K562 (cell line): ENCODE results near the gene MSANTD4. TPM values are rescaled to one million over a fixed set of nuclear protein-coding genes. Genes with fewer than 3 reads are reported as not detected.
A peak's percentile ranks its signal among the peaks of the same experiment; 100 is the strongest.

Source experiments
- ATAC-seq: fragments of 200-7000 bp; cut with Tn5 transposase; 3 replicates; pipeline ENCODE4 v1.9.1; 2020; ENCODE audit warnings: moderate library complexity
- BruUV-seq: library from RNA; stranded (reverse); fragments of 400-500 nt; replicated peaks from 2 replicates; lab custom pipeline; 2021; lab: Mats Ljungman, UMichigan
- CTCF ChIA-PET: fragments of 300-600 bp; formaldehyde crosslinking; extraction: SDS; loops from one replicate; lab custom pipeline; 2021; ENCODE audit warnings: low intra/inter-chr PET ratio; lab: Yijun Ruan, JAX
- POLR2A ChIA-PET: fragments of 300-600, 350-650 bp; sonication (Branson Sonifier 250); formaldehyde crosslinking; extraction: SDS; loops from one replicate; lab custom pipeline; 2021; ENCODE audit warnings: antibody characterized with exemption, inconsistent platforms; lab: Yijun Ruan, JAX
- DNase-seq, 4 experiments: peaks; one replicate each; pipeline versions ENCODE4 v3.0.0 to v3.0.0-alpha.2; 2011 to 2018; ENCODE audit warnings: low spot score in 3 of 4, mixed read lengths in 3 of 4; ENCODE audit errors: extremely low read depth in 1 of 4
- FAIRE-seq: peaks from 2 replicates; lab custom pipeline; 2011; peaks lifted over from hg19 to GRCh38; lab: Jason Lieb, UNC
- H2AFZ ChIP-seq: 2 replicates; pipeline ENCODE4 v1.6.0; 2011; ENCODE audit warnings: low read depth, low read length, control low read depth, inconsistent platforms
- H3K27ac ChIP-seq: fragments of 200-600 bp; 3 replicates; pipeline ENCODE4 v1.8.0; 2011; ENCODE audit warnings: low read depth, mild to moderate bottlenecking, control low read depth, inconsistent platforms, low read length, moderate library complexity, mixed read lengths; ENCODE audit errors: extremely low read depth
- H3K27me3 ChIP-seq, 2 experiments: fragments of 300-600 bp in 1 of 2; 2 replicates in 1 of 2; 3 replicates in 1 of 2; pipeline versions ENCODE4 v1.6.0 to v1.8.0; 2011; ENCODE audit warnings: inconsistent platforms in 2 of 2, low read length in 2 of 2, mild to moderate bottlenecking in 1 of 2, mixed read lengths in 1 of 2, moderate library complexity in 1 of 2; ENCODE audit not compliant: control insufficient read depth in 2 of 2, insufficient read depth in 2 of 2
- H3K36me3 ChIP-seq: fragments of 300-600 bp; 3 replicates; pipeline ENCODE4 v1.8.0; 2011; ENCODE audit warnings: mild to moderate bottlenecking, low read length, inconsistent platforms; ENCODE audit not compliant: control insufficient read depth, insufficient read depth
- H3K4me1 ChIP-seq, 2 experiments: fragments of 200-600 bp in 1 of 2; replicated peaks in 1 of 2; 2 replicates in 1 of 2; 3 replicates in 1 of 2; pipeline versions ENCODE4 v1.5.1 to v1.8.0; 2011; ENCODE audit warnings: inconsistent platforms in 2 of 2, low read length in 2 of 2, mild to moderate bottlenecking in 1 of 2, mixed read lengths in 1 of 2, moderate library complexity in 1 of 2; ENCODE audit not compliant: control insufficient read depth in 2 of 2, insufficient read depth in 2 of 2
- H3K4me2 ChIP-seq: 2 replicates; pipeline ENCODE4 v1.6.1; 2011; ENCODE audit warnings: low read length, control low read depth, inconsistent platforms, mixed read lengths; ENCODE audit not compliant: insufficient read depth
- H3K4me3 ChIP-seq: fragments of 200-600 bp; sonication (generic), shearing (Covaris generic); 2 replicates; pipeline ENCODE4 v1.5.1; 2016; ENCODE audit warnings: control low read depth, inconsistent platforms
- H3K79me2 ChIP-seq: fragments of 200-600 bp; 3 replicates; pipeline ENCODE4 v1.8.0; 2011; ENCODE audit warnings: low read length, inconsistent platforms; ENCODE audit not compliant: control insufficient read depth, insufficient read depth
- H3K9ac ChIP-seq, 2 experiments: 2 replicates each; pipeline versions ENCODE4 v1.6.0 to v1.6.1; 2011; ENCODE audit warnings: low read depth in 2 of 2, low read length in 2 of 2, control low read depth in 1 of 2, inconsistent platforms in 1 of 2, mild to moderate bottlenecking in 1 of 2, mixed read lengths in 1 of 2; ENCODE audit not compliant: insufficient read depth in 1 of 2
- H3K9me1 ChIP-seq: one replicate; pipeline ENCODE4 v1.6.0; 2011; ENCODE audit warnings: inconsistent platforms, mild to moderate bottlenecking, low read length, moderate library complexity; ENCODE audit not compliant: control insufficient read depth, insufficient read depth
- H3K9me3 ChIP-seq: replicated peaks from 2 replicates; pipeline ENCODE4 v1.5.1; 2011; ENCODE audit warnings: low read depth, low read length, inconsistent platforms; ENCODE audit not compliant: control insufficient read depth, insufficient read depth
- H4K20me1 ChIP-seq: replicated peaks from 2 replicates; pipeline ENCODE4 v1.6.1; 2011; ENCODE audit warnings: low read length, inconsistent platforms, mixed read lengths; ENCODE audit not compliant: control insufficient read depth, insufficient read depth
- ATF3 ChIP-seq, 2 experiments: fragments of 450-650 bp in 1 of 2; sonication (generic) in 1 of 2; formaldehyde crosslinking in 1 of 2; IDR thresholded peaks in 1 of 2; conservative IDR thresholded peaks in 1 of 2; 2 replicates each; pipeline versions ENCODE4 v1.6.1 to v1.8.1; 2016 to 2023; ENCODE audit warnings: mild to moderate bottlenecking in 2 of 2, moderate library complexity in 2 of 2, inconsistent platforms in 1 of 2, missing genetic modification reagents in 1 of 2
- BHLHE40 ChIP-seq: IDR thresholded peaks from 2 replicates; pipeline ENCODE4 v1.6.1; 2011; ENCODE audit warnings: low read length, improper control_type of control experiment
- C11orf30 ChIP-seq: fragments of 450-650 bp; IDR thresholded peaks from 2 replicates; pipeline ENCODE4 v1.6.1; 2016; ENCODE audit warnings: low read depth, mild to moderate bottlenecking
- CEBPG ChIP-seq, 3 experiments: fragments of 200-800 bp in 1 of 3; sonication (Bioruptor generic) in 1 of 3; sonication (generic) in 1 of 3; formaldehyde crosslinking in 1 of 3; IDR thresholded peaks in 2 of 3; conservative IDR thresholded peaks in 1 of 3; 2 replicates each; pipeline versions ENCODE4 v1.6.1 to v1.8.0; 2016 to 2022; ENCODE audit warnings: missing compliant biosample characterization in 2 of 3, missing genetic modification characterization in 2 of 3, mild to moderate bottlenecking in 1 of 3, missing genetic modification reagents in 1 of 3
- COPS2 ChIP-seq: fragments of 450-650 bp; conservative IDR thresholded peaks from 2 replicates; pipeline ENCODE4 v1.6.1; 2016; ENCODE audit warnings: mild to moderate bottlenecking, moderate library complexity
- FOXM1 ChIP-seq, 2 experiments: fragments of 450-650 bp in 1 of 2; sonication (generic) in 1 of 2; formaldehyde crosslinking in 1 of 2; IDR thresholded peaks; 2 replicates each; pipeline versions ENCODE4 v1.6.1 to v1.9.0; 2017 to 2022; ENCODE audit warnings: low read depth in 2 of 2, mild to moderate bottlenecking in 2 of 2, missing genetic modification reagents in 1 of 2, moderate library complexity in 1 of 2
- HLTF ChIP-seq: fragments of 450-650 bp; IDR thresholded peaks from 2 replicates; pipeline ENCODE4 v1.6.1; 2016
- LCOR ChIP-seq: sonication (generic); formaldehyde crosslinking; IDR thresholded peaks from 2 replicates; pipeline ENCODE4 v1.8.0; 2022; ENCODE audit warnings: mild to moderate bottlenecking, missing genetic modification reagents
- RHOXF2B ChIP-seq: fragments of 250-450 bp; sonication (Bioruptor Pico); conservative IDR thresholded peaks from 2 replicates; pipeline ENCODE4 v1.5.1; 2021
- SRF ChIP-seq, 2 experiments: fragments of 250-450, 450-650 bp in 1 of 2; sonication (Bioruptor Pico) in 1 of 2; sonication (generic) in 1 of 2; formaldehyde crosslinking; IDR thresholded peaks; 2 replicates each; pipeline versions ENCODE4 v1.5.0 to v1.5.1; 2020 to 2022; ENCODE audit warnings: mild to moderate bottlenecking in 1 of 2, missing genetic modification reagents in 1 of 2
- ZNF146 ChIP-seq: IDR thresholded peaks from one replicate; pipeline ENCODE4 v1.6.1; 2018; ENCODE audit warnings: missing compliant biosample characterization; ENCODE audit not compliant: unreplicated experiment
- ZNF280A ChIP-seq: fragments of 450-650 bp; IDR thresholded peaks from 2 replicates; pipeline ENCODE4 v1.6.1; 2018; ENCODE audit warnings: mild to moderate bottlenecking, low read depth; ENCODE audit not compliant: partially characterized antibody
- ZNF586 ChIP-seq: fragments of 450-650 bp; formaldehyde crosslinking; conservative IDR thresholded peaks from 2 replicates; pipeline ENCODE4 v1.4.0; 2020; ENCODE audit warnings: mild to moderate bottlenecking, moderate library complexity
- WGBS: fragments of 100-300 bp; shearing (Covaris generic); methylation state at CpG from one replicate; pipeline ENCODE4 v1.1.6; 2016; ENCODE audit warnings: low coverage, mixed read lengths; ENCODE audit not compliant: insufficient coverage; ENCODE audit errors: missing lambda C conversion rate; 5-methylcytosine and 5-hydroxymethylcytosine counted together
- in situ Hi-C: fragments of 300-500 bp; cut with MboI; formaldehyde crosslinking; loops from 4 replicates; pipeline ENCODE4 v1.15.0; 2018; ENCODE audit warnings: inconsistent platforms, mixed read lengths
- intact Hi-C: fragments of 100-400 bp; cut with micrococcal nuclease; formaldehyde crosslinking; loops from 2 replicates; pipeline ENCODE4 v1.14.2; 2022
- polyA plus RNA-seq, 8 experiments: library from polyadenylated mRNA; depleted of rRNA in 4 of 8; stranded (reverse) in 5 of 8; unstranded in 3 of 8; fragments of >200 nt; fragmentation: Nextera tagmentation in 2 of 8; fragmentation: Illumina TruSeq in 1 of 8; extraction: Ambion mirVana in 2 of 8; extraction: Trizol in 1 of 8; gene quantifications; 2 replicates each; pipeline versions ENCODE4 v1.2.1 to v1.2.3, GENCODE V29; 2011 to 2014; ENCODE audit warnings: inconsistent platforms in 1 of 8, missing spikeins in 1 of 8
- total RNA-seq, 7 experiments: library from RNA; depleted of rRNA in 6 of 7; stranded (reverse); fragments of >200 nt in 6 of 7; fragmentation: Illumina TruSeq in 2 of 7; extraction: Trizol in 2 of 7; gene quantifications; 2 replicates each; pipeline versions ENCODE4 v1.2.1 to v1.2.3, GENCODE V29; 2011 to 2021; ENCODE audit warnings: low replicate concordance in 1 of 7
- TF ChIP-seq, protein P1 (sequence below), 2 experiments: fragments of 450-650 bp; IDR thresholded peaks; 2 replicates each; pipeline ENCODE4 v1.6.1; 2018; ENCODE audit warnings: mild to moderate bottlenecking in 2 of 2, low read depth in 1 of 2; ENCODE audit not compliant: partially characterized antibody in 2 of 2

MSANTD4 gene
- total and polyA plus RNA-seq, 9 of the 15 experiments (the other 6 are each of a cell fraction or from before 2014, with no cell fraction given) = 5.0 to 16.4 (median 10.2) TPM

GRCh38 chr11:106059617-106060016 lies 37.6 kb upstream of the MSANTD4 start:
- in situ Hi-C loops = no loop called here
- no TSS peak for BruUV-seq
- H3K4me3 ChIP-seq = no peak overlapping the region
- H3K79me2 ChIP-seq = no peaks in the 10 kb centered on the region
- H3K9ac ChIP-seq = no peak overlapping the region
- no peaks in the 10 kb centered on the region for H3K27me3 ChIP-seq
- H3K4me2 ChIP-seq = no peak overlapping the region
- no peaks in the 10 kb centered on the region for H3K9me1 ChIP-seq
- H2AFZ ChIP-seq = no peak overlapping the region
- peak; percentile 6 for FAIRE-seq
- no peaks in the 10 kb centered on the region for H3K4me1 ChIP-seq
- no peaks in the 10 kb centered on the region for H4K20me1 ChIP-seq
- no peak for ATAC-seq
- no peaks in the 10 kb centered on the region for H3K9me3 ChIP-seq
- CTCF ChIA-PET = no interaction called here
- H3K27ac ChIP-seq = no peak overlapping the region
- DNase-seq = no peak
- POLR2A ChIA-PET = no interaction called here
- WGBS = 19% methylated on average over 1 of the region's 1 CpG
- no peaks in the 10 kb centered on the region for H3K36me3 ChIP-seq
- intact Hi-C loops = no loop called here
- TF ChIP-seq FOXM1 (IDR thresholded peaks at IDR 0.05; ENCODE audit: low read depth) = no peak
- no peak for TF ChIP-seq FOXM1 (CRISPR knock-in tag; IDR thresholded peaks at IDR 0.05; ENCODE audit: low read depth)
- TF ChIP-seq C11orf30 = no peak
- TF ChIP-seq SRF (CRISPR knock-in tag; IDR thresholded peaks at IDR 0.05) = no peak
- TF ChIP-seq, protein P1, sequence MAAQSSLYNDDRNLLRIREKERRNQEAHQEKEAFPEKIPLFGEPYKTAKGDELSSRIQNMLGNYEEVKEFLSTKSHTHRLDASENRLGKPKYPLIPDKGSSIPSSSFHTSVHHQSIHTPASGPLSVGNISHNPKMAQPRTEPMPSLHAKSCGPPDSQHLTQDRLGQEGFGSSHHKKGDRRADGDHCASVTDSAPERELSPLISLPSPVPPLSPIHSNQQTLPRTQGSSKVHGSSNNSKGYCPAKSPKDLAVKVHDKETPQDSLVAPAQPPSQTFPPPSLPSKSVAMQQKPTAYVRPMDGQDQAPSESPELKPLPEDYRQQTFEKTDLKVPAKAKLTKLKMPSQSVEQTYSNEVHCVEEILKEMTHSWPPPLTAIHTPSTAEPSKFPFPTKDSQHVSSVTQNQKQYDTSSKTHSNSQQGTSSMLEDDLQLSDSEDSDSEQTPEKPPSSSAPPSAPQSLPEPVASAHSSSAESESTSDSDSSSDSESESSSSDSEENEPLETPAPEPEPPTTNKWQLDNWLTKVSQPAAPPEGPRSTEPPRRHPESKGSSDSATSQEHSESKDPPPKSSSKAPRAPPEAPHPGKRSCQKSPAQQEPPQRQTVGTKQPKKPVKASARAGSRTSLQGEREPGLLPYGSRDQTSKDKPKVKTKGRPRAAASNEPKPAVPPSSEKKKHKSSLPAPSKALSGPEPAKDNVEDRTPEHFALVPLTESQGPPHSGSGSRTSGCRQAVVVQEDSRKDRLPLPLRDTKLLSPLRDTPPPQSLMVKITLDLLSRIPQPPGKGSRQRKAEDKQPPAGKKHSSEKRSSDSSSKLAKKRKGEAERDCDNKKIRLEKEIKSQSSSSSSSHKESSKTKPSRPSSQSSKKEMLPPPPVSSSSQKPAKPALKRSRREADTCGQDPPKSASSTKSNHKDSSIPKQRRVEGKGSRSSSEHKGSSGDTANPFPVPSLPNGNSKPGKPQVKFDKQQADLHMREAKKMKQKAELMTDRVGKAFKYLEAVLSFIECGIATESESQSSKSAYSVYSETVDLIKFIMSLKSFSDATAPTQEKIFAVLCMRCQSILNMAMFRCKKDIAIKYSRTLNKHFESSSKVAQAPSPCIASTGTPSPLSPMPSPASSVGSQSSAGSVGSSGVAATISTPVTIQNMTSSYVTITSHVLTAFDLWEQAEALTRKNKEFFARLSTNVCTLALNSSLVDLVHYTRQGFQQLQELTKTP (IDR thresholded peaks at IDR 0.05; ENCODE audit: low read depth in 1 of 2, partially characterized antibody in 2 of 2) = no peak
- no peak for TF ChIP-seq LCOR
- no peak for TF ChIP-seq ZNF146
- no peak for TF ChIP-seq RHOXF2B (CRISPR knock-in tag)
- TF ChIP-seq HLTF = no peak
- TF ChIP-seq ZNF586 (CRISPR knock-in tag) = no peak
- TF ChIP-seq ZNF280A = no peak
- no peak for TF ChIP-seq CEBPG (CRISPR knock-in tag; IDR thresholded peaks at IDR 0.05)
- peak; percentile 34 to 71; a peak in 2 of 4 replicates for TF ChIP-seq CEBPG (tag; conservative IDR thresholded peaks at IDR 0.05 in 1 of 2, IDR thresholded peaks at IDR 0.05 in 1 of 2)
- TF ChIP-seq COPS2 = no peak
- peak; percentile 76 for TF ChIP-seq ATF3 (IDR thresholded peaks at IDR 0.05)
- no peak for TF ChIP-seq ATF3 (CRISPR knock-in tag; conservative IDR thresholded peaks at IDR 0.05)
- no peak for TF ChIP-seq BHLHE40
